HG03060 (cell line): Measurements from ENCODE around the gene OSBPL3.

Source experiments
- ATAC-seq: cut with Tn5 transposase; IDR thresholded peaks from one replicate; pipeline ENCODE4 v1.9.1; 2021; ENCODE audit warnings: low read depth, moderate number of reproducible peaks; ENCODE audit not compliant: unreplicated experiment

Gene OSBPL3

DNA sequence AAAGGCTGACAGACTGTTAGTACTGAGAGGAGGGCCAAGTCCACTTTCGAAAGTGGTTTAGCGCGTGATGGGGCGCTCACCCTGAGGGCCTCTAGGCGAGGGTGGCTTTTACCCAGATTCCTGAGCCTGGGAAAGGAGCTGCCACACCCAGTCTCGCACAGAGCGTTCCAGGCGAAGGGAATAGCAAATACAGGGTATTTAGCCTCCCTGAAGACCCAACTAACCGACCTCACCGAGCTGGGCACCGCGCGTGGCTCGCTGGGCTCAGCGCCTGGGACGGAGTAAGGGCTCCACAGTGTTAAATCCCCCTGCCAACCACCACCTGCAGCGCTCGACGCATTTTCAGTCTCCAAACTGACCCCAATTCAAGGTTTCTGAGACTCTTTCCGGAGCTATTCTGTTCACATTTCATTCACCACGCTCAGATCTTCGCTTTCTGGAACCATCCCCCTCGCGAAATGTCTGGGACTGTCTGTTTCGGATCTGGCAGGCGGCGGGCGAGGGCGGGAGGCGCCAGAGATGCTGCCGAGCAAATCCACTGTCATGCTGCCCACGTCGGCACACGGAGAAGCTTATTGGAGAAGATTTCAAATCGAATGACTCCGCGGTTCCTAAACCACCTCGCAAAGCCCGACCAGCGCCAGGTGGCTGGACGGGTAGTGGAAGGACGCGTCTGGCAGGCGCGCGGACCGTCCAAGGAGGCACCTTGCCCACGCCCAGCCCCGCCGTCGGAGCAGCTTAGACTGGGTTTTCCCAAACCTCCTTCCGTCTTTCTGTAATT lies 1.4 kb upstream of the OSBPL3 start:
- ATAC-seq = no peak

DNA sequence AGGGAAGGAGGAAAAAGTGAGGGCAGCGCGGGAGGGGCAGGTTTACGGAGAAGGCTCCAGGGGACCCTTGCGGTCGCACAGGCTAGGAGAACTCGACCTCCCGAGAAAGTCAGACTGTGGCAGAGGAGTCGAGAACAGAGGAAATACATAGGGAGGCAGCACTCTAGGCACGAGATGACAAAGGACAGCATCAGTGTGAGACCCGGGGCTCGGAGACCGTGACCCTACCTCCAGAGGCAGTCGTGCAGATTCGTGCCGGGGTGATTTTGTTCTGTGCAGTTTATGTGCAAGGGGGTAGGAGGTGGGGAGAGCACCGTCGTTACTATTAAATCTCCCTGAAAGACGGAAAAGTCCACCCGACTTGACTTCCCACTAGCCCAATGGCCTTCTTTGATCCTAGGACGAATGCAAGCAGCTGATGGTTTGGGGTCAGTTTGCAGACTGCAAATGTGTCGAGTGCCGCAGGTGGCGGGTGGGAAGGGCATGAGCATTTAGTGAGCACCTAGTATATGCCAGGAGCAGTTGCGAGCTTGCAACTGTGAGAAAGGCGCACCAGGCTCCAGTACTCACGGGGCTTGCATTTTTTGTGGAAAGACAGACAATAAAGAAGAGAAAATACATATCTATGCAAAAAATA lies 674 bp upstream of the OSBPL3 start:
- ATAC-seq = peak; percentile 6

DNA sequence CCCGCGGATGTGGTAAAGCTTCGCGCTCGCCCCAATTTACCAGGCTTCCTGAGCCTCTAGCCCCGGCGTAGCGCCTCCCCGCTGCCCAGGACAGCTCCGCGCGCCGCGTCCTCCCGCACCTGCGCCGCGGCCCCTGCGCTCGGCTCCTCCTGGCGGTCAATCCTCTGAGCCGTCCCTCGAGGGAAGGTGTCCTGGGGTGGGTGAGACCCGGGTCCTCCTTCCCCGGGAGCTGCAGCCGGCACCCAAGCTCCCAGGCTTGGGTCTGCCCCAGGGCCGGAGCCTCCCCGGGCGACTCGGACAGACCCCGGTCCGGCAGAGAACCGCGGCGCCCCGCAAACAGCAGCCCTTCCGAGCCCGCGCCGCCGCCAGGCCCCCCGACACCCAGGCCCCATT lies 512 bp downstream of the OSBPL3 start:
- peak; percentile 26 for ATAC-seq

DNA sequence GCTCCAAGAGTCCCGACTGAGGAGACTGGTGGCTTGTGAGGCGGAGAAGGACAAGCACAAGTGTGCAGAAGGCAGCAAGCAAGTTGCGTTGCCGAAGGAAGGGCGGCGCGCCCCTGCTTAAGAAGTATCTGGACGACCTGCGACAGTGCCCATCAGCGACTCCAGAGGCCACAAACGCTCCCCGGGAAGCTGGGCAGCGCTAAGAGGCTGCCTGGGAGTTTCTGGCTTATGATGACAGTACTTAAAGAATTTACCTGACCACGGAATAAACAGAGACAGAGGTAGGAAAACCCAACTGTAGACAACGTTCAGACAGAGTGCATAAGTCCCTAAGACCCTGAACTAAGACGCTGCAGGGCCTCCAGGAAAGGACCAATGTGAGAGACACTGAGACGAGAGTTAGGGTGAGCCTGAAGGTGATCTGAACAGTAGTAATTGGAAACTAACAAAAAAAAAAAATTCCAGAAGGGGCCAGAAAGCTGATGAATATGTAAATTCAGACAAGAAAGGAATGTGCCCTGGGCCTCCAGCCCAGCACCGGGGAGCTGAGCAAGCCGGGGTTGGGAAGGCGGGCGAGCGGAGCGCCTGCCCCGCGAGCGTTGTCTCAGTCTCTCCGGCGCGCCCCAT lies 1.0 kb downstream of the OSBPL3 start:
- no peak for ATAC-seq

DNA sequence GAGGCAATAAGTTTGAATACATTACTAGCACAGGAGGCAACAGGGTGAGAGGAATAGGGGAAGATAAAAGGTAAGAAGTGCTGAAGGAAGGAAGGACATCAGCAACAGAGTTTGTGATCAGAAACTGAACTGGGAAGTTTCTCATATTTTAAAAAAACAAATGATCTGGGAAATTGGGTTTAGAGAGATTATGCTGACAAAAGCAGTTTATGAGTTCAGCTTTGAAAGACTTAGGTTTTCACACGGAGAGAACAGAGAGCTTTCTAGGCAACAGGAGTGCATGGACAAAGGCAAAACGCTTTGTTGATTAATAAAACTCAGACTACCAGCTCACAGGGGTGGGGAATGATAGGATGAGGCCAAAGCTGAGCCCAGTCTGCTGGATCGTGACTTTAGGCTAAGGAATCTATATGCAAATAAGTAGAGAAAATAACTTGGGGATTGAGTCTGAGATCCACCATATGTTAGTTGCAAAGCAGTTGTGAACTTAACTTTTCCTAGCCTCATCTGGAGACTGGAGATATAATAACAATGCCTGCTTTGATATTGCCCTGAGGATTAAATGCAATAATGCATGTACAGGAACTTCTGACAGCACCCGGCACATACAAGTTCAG lies 4.2 kb downstream of the OSBPL3 start:
- no peak for ATAC-seq

DNA sequence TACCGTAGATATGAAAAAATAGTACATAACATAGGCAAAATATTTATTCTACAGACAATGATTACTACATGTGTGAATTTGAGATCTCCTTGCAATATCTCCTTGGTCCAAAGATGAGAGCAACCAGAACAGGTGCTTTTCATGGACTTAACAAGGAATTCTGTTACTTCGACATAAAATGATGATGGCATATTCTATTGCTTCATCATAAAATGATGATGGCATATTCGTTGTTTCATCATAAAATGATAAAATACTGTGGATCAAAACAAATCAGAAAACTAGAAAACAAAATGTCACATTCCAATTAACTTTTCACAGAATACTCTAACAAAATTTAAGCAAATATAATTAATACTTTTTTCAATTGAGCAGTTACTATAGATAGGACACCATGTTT lies 4.8 kb downstream of the OSBPL3 start:
- ATAC-seq = no peak

DNA sequence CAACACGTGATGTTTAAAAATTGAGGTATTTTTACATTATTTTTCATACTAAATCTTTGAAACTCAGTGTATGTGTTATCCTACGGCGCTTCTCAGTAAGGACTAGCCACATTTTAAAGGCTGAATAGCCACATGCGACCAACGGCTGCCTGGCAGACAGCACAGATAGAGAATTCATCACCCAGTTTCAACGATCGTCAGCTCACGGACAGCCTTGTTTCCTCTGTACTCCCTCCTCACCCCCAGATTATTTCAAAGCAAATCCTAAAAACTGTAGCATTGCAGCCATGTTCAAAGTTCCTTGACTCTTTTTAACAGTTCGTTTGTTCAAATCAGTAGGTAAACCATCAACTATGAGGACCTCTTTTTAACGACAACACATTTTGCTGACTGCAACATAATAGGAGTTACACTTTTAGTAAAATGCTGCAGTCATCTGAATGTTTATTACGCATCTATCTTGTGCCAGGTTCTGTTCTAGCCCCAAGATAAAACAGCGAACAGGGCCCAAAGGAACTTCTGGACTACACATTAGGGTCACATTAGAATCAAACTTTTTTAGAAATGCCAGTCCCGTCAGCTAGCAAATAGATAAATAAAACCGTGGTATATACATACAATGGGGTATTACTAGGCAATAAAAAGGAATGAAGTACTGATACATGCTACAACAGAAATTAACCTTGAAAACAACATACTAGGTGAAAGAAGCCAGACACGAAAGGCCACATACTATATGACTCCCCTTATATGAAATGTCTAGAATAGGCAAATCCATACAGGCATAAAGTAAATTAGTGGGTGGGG lies 5.7 kb downstream of the OSBPL3 start:
- ATAC-seq = no peak

DNA sequence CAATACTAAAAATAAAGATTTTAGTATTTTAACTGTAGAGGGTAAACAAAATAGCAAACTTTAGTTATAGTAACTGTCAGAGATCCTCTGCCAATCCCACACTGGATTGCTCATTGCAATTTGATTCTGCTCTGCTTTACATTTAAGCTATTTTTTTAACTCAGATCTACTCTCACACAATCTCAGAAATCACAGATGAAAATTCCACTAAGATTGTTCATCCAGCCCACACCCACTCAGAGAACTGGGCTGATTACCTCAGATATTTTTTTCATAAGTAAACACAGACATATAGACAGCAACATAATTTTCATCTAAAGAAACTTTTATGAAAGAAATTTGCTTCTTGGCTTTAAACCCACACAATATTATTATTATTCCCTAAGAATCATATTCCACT lies 7.0 kb downstream of the OSBPL3 start:
- ATAC-seq = no peak

DNA sequence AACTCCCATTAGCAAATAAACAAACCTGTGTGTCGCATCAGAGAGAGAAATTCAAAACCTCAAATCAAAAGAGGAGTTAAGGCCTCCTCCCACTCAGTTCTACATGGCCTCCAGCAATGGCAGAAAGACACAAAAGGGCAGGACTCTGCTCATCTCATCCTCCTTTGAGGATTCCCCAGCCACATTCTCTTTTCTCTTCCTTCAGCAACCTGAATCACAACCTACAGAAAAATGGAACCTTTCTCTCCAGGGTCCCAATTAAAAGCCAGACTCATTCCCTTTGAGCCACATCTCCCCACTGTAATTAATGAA lies 7.9 kb downstream of the OSBPL3 start:
- ATAC-seq = no peak

DNA sequence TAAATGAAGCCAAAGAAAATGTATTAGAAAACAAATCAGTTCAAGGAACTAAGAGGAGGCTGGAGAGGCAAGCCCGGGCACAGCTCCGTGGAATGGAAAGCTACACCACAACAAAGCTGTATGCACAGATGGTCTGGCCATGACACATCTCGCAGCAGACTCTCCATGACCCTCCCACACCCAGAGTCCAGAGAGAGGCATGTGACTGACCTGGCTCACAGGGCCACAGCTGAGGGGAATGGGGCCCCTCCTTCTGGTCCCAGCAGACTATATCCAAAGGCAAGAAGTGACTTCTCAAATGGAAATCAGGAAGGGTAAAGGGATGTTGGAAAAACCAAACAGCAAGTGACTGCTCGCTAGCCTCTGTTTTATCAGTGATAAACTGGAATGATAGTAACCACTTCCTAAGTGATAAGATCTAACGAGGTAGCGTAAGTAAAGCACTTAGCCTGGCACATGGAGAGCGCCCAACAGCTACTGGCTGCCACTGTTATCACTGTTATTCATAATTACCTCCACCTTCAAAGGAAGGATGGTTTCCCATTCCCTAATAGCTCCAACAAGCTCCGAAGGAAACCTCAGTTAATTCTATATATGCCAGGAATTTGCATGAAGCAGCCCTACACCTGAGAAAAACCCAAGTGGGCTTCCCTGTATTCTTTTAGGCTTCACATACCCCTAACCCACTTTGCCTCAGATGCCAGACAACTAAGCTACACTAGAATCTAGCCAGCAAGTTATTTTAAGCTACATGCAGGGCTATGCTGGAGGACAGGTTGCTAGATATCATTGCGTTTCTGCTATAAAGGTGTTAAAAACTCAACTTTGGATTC lies 8.4 kb downstream of the OSBPL3 start:
- ATAC-seq = no peak

DNA sequence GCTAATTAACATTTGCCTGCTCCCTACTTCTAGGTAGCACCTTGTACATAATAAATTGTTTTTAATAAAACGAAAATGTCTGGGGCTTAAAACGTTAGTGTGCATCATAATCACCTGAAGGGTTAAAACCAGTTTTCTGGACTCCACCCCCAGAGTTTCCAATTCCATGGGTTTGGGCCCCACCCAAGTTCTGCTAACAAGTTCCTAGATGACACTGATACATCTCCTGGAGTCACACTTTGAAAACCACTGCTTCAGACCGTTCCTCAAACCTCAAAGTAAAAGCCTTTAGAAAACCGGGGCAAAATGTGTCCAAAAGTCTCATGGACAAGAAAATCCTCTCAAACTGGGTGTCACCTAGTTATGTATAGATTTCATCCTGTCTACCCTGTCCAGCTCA lies 9.3 kb downstream of the OSBPL3 start:
- ATAC-seq = no peak

DNA sequence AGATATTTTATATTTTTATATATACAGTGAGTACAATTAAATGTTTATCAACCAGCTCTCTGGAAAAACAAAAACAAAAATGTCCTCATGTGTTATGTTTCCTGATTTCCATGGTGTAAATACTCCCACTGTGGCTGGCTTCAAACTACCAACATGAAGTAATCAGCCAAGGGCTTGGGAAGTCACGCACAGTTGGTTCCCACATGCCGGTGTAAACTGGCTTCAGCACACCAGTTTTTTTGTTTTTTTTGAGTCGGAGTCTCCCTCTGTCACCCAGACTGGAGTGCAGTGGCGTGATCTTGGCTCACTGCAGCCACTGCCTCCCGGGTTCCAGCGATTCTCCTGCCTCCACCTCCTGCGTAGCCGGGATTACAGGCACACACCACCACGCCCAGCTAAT lies 11.8 kb downstream of the OSBPL3 start:
- ATAC-seq = no peak

DNA sequence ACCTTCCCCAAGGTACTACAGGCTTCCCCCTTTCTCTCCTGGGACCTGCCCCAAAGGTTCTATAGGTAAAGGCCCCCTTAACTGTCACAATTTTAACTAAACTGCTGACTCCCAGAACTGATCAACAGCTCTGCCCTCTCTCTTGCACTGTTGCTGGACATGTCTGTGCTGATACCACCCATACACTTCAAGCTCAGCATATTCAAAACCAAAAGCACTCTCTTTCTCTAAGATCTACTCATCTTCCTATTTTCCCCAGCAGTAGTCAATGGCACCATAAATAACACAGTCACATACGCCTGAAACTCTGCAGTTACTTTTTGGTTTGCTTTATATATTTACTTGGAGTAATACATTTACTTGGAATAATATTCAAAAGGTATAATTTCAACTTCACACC lies 12.3 kb downstream of the OSBPL3 start:
- ATAC-seq = no peak

DNA sequence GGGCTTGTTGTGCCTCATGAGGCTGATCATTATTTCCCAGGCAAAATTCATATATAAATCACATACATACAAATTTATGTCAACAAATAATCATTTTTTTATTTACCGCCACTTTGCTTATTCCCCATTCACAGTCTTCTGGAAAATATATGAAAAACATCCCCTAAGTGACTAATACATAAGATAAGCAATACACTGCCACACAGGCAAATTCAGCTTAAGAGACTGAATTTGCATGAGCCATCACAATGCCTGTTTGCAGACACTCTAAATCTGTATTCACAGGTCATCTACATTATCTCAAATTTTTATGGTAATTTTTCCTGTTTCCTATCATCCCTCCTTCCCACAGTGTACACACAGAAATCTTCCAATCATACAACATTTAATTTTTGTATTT lies 13.2 kb downstream of the OSBPL3 start:
- ATAC-seq = no peak

DNA sequence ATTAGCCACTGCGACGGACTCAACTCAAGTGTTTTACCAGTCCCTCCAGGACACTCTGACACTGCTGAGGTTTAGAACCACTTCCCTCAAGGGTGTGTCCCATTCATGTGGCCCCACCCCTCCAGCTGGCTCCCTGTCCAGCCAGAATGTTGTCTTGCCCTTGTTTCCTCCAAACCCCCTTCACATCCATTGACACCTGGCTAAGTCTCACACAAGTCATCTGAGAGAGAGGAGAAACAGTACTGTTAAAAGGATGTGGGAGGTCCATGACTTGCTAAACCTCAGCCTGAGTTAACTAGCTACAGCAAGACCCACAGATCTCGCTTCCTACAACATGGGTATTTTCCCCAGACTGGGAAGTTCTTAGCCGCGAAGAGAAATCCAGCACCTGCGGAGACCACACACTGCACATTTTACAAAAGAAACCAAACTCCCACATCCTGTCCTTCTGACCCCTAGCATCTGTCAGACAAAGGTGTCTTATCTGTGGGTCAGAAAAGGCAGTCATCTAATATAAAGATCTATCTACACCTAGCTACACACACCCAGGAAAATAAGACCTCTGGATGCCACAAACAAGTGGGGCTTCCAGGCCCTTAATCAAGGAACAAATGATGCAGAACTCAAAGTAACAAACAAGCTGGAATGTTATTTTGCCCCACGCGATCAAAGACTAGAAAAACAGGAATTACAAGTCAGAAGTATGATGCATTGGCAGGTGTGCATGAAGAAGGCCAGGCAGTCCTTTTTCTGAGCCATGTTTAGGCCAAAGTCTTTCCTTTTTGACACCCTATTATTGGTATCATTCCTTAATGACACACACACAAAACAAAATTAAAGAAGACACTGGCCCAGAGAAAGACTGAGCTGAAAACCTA lies 13.9 kb downstream of the OSBPL3 start:
- peak; percentile 68 for ATAC-seq

DNA sequence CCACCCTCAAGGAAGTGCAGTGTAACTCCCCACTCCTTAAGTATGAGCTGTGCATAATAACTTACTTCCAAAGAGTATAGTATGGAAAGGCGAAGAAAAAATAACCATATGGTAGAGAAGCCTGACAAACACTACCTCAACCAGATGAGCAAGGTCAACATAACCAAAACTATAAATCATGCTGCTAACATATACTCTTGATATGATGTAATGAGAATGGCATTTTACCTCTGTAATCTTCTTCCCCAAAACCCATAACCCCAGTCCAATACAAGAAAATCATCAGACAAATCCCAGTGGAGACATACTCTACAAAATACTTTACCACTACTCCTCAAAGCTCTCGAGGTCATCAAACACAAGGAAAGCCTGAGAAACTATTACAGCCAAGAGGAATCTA lies 15.8 kb downstream of the OSBPL3 start:
- ATAC-seq = no peak

DNA sequence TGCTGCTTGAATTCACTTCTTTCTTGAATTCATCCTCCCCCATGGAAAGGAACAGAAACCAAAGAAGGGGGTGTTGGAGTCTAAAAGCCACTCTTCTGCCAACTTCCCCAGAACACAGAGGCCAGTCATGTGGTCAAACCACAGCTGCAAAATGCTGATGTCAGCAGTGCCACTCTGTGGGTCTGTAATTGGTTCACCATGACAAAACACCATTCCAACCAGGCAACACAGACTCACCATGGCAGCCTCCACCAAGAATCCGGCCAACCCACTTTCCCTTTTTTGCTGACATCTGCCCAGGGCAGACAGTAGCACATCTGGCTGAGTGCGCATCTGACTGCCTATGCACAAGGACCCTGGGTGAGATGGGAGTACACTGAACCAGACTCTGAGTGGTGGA lies 16.8 kb downstream of the OSBPL3 start:
- no peak for ATAC-seq

DNA sequence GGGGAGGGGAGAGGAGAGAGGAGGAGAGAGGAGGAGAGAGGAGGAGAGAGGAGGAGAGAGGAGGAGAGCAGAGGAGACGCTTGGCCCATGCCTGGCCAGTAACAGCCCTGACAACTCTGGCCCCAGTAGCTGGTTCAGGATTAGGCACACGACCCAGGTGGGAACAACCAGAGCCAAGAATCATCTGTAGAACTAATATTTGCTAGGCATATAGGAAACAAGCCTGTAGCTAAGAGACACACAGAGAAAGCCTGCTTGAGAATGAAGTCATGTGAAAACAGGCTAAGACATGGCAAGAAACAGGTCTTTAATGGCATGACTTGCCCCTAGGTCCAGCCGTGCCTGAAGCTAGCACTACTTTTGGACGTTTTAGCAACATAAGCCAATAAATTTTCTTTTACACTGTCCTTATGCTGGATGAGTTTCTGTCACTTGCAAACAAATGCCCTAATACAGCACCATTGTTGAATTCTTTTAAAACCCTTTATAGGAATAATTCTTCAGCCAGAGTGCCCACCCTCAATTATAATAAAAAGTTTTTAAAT lies 17.5 kb downstream of the OSBPL3 start:
- no peak for ATAC-seq
